Measurements from ENCODE around the gene ANKRD40CL.
A peak's percentile ranks its signal among the peaks of the same experiment; 100 is the strongest.
"Not testable (repeated sequence)": the region's sequence is repeated elsewhere in the genome, so short reads cannot be mapped to it uniquely, and the experiment has no call there.

The ANKRD40CL gene

GRCh38 chr17:50758524-50758923, 8.8 kb downstream of the ANKRD40CL start:
- no peak for DNase-seq

- no peak for DNase-seq
Measured at GRCh38 chr17:50754521-50754920, 12.8 kb downstream of the ANKRD40CL start.

GRCh38 chr17:50749245-50749644, 18.1 kb downstream of the ANKRD40CL start:
- DNase-seq, result no peak

GRCh38 chr17:50745631-50746030, 21.7 kb downstream of the ANKRD40CL start:
- DNase-seq, result no peak

GRCh38 chr17:50739098-50739497, 28.2 kb downstream of the ANKRD40CL start:
- DNase-seq, result no peak

GRCh38 chr17:50737118-50737698, 30.1 kb downstream of the ANKRD40CL start:
- DNase-seq, result no peak

GRCh38 chr17:50735287-50735686, 32.0 kb downstream of the ANKRD40CL start:
- DNase-seq, result no peak

- DNase-seq, result no peak
Measured at GRCh38 chr17:50731575-50732460, 35.5 kb downstream of the ANKRD40CL start.

GRCh38 chr17:50728881-50729765, 38.2 kb downstream of the ANKRD40CL start:
- DNase-seq, result no peak

- no peak for DNase-seq
Measured at GRCh38 chr17:50728112-50728429, 39.2 kb downstream of the ANKRD40CL start.

GRCh38 chr17:50725769-50726655, 41.3 kb downstream of the ANKRD40CL start:
- DNase-seq, result no peak

- DNase-seq, result not testable (repeated sequence)
Measured at GRCh38 chr17:50724622-50725021, 42.7 kb downstream of the ANKRD40CL start.

- no peak for DNase-seq
Measured at GRCh38 chr17:50722746-50723145, 44.6 kb downstream of the ANKRD40CL start.

- no peak for DNase-seq
Measured at GRCh38 chr17:50721194-50722010, 45.9 kb downstream of the ANKRD40CL start.

GRCh38 chr17:50719924-50720794, 47.2 kb downstream of the ANKRD40CL start:
- no peak for DNase-seq

GRCh38 chr17:50719144-50719923, 48.0 kb downstream of the ANKRD40CL start, which contains the start of gene LUC7L3:
Gene LUC7L3 (plus strand): TSS chr17:50719603. CDS start chr17:50719733, 130 bp downstream.
- DNase-seq, result peak; percentile 89

- no peak for DNase-seq
Measured at GRCh38 chr17:50715471-50715870, 51.8 kb downstream of the ANKRD40CL start.

- no peak for DNase-seq
Measured at GRCh38 chr17:50712641-50713040, 54.7 kb downstream of the ANKRD40CL start.

Data from DMS79 (cell line).